Peyer's patch (tissue), 4 donors: ENCODE results near the gene SH3BGR.

ENCODE experiments used
- POLR2A ChIP-seq, 2 donors: fragments of 450-650 bp; IDR thresholded peaks; one replicate each; pipeline ENCODE4 v1.5.1; 2017; ENCODE audit warnings: antibody characterized with exemption in 2 of 2, mild to moderate bottlenecking in 2 of 2, moderate library complexity in 2 of 2
- TF ChIP-seq, protein P1 (sequence below), 6 experiments: fragments of 450-650 bp in 4 of 6; fragments of 200-600 bp in 2 of 6; sonication (generic) in 1 of 6; IDR thresholded peaks; one replicate each; pipeline ENCODE4 v1.5.1; 2017 to 2019; ENCODE audit warnings: antibody characterized with exemption in 6 of 6, mild to moderate bottlenecking in 3 of 6, moderate library complexity in 1 of 6

DNA sequence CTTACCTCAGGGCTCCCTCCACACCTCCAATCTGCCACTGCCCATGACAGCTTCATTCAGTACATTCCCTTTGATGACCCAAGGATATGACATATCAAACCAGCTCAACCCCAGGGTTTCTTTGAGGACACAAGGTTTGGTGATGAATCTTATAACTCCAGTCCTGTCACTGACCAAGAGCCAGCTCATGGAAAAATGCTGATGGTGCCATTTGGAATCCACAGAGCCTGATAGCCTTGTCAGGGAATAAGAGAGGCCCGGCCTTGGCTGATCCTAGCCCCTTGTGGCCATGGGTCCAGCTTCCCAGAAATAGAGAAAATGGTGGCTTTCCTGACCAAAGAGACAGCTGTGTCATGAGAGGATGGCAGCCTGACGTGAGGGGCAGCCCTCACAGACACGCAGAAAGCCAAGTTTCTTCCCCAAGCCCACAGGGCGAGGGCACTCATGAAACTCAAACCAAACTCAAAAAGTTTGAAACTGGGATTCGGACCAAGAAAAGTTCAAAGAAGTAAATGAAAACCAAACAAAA is 75.4 kb downstream of the SH3BGR start:
- TF ChIP-seq, protein P1, sequence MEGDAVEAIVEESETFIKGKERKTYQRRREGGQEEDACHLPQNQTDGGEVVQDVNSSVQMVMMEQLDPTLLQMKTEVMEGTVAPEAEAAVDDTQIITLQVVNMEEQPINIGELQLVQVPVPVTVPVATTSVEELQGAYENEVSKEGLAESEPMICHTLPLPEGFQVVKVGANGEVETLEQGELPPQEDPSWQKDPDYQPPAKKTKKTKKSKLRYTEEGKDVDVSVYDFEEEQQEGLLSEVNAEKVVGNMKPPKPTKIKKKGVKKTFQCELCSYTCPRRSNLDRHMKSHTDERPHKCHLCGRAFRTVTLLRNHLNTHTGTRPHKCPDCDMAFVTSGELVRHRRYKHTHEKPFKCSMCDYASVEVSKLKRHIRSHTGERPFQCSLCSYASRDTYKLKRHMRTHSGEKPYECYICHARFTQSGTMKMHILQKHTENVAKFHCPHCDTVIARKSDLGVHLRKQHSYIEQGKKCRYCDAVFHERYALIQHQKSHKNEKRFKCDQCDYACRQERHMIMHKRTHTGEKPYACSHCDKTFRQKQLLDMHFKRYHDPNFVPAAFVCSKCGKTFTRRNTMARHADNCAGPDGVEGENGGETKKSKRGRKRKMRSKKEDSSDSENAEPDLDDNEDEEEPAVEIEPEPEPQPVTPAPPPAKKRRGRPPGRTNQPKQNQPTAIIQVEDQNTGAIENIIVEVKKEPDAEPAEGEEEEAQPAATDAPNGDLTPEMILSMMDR (IDR thresholded peaks at IDR 0.05), result no peak
- TF ChIP-seq POLR2A (IDR thresholded peaks at IDR 0.05), result no peak
